Thyroid gland (tissue), 4 donors: ENCODE data around the gene PRKCG.

Experiments used
- CTCF ChIP-seq, 6 experiments: fragments of 200-600 bp in 3 of 6; fragments of 450-650 bp in 3 of 6; sonication (generic) in 3 of 6; IDR thresholded peaks; one replicate each; pipeline ENCODE4 v1.5.1; 2016 to 2019; ENCODE audit warnings: antibody characterized with exemption in 6 of 6, mild to moderate bottlenecking in 2 of 6, inconsistent platforms in 1 of 6, moderate library complexity in 1 of 6
- POLR2A ChIP-seq, 2 donors: fragments of 450-650 bp; IDR thresholded peaks; one replicate each; pipeline ENCODE4 v1.6.1; 2017; ENCODE audit warnings: antibody characterized with exemption in 2 of 2, mild to moderate bottlenecking in 2 of 2, moderate library complexity in 1 of 2

- TF ChIP-seq CTCF (IDR thresholded peaks at IDR 0.05) (no peak), POLR2A (IDR thresholded peaks at IDR 0.05) (no peak)
These were observed 3.0 kb downstream of the PRKCG start for GRCh38 chr19:53885036-53885435.
